PC-3 (cell line): ENCODE results near the gene TSC22D3.

Source experiments
- CTCF ChIP-seq: fragments of 300-600 bp; sonication (generic); conservative IDR thresholded peaks from 2 replicates; pipeline ENCODE4 v1.5.1; 2017; ENCODE audit warnings: antibody characterized with exemption, low read depth, mild to moderate bottlenecking, low read length
- EZH2 ChIP-seq: fragments of 300-600 bp; sonication (generic); IDR thresholded peaks from one replicate; pipeline ENCODE4 v1.6.1; 2017; ENCODE audit warnings: antibody characterized with exemption, mild to moderate bottlenecking, low read length; ENCODE audit not compliant: unreplicated experiment
- EZH2phosphoT487 ChIP-seq: fragments of 300-600 bp; sonication (generic); IDR thresholded peaks from 2 replicates; pipeline ENCODE4 v1.6.1; 2018; ENCODE audit warnings: mild to moderate bottlenecking, antibody characterized with exemption, low read length, borderline replicate concordance

- no peak for TF ChIP-seq CTCF
- TF ChIP-seq EZH2, result no peak
- no peak for TF ChIP-seq EZH2phosphoT487
Measured at GRCh38 chrX:107748506-107748905, 27.1 kb downstream of the TSC22D3 start.
